Measurements from ENCODE around the gene OR1F1. TPM values are rescaled to one million over a fixed set of nuclear protein-coding genes. Genes with fewer than 3 reads are reported as not detected.
A peak's percentile ranks its signal among the peaks of the same experiment; 100 is the strongest.
"Not testable (repeated sequence)": the region's sequence is repeated elsewhere in the genome, so short reads cannot be mapped to it uniquely, and the experiment has no call there.

OR1F1 gene
- 0.47 TPM in 1 of 2 replicates, not detected in the other for total RNA-seq (2014; rRNA removed; shearing (Covaris generic))

DNA sequence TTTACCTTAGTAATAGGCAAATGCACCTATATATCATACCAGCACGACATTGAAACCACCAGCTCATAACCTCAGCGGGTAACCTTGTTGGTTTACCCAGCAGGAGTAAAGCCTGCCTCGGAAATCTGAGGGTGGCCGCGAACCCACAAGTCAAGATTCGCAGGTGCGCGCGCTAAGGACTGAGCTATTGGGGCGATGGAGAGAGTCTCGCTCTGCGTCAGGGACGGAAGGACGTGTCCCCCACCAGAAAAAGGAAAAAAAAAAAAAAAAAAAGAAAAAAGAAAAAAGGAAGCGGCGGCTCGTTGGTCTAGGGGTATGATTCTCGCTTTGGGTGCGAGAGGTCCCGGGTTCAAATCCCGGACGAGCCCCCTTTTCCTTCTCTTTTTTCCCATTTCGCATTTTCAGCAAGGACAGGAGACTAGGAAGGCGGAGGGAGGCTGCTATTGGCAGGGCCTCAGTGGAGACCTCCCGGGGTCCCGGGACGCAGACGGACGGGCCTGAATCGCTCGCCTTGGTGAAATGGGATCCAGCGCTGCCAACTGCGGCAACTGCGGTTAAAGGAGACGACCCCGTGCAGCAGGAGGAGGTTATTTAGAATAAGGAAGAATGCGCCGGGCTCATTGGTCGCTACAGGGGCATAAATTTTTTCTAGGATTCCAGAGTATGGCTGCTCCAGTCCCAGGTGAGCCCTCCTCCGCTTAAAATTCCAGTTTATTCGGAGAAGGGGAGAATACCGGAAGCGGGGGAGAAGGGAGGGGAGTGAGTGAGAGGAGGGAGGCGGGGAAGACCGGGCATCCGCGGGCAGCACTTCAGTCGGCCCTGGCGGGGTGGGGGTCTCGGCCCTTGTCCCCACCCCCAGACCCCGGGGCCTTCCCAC is at the start of gene OR1F1:
OR1F1 (plus strand) TSS at position 407 of the 877 bp plus-strand sequence.
- peak; percentile 74 to 79 for DNase-seq
- Histone ChIP-seq H3K27me3 (no peaks in the 10 kb centered on the region), H3K4me3 (peak within 1 kb of the TSS; percentile 77), H3K4me1 (no peaks in the 10 kb centered on the region), H3K27ac (peak within 1 kb of the TSS; percentile 2; the same call in 1 of the 2 replicates), H3K36me3 (no peaks in the 10 kb centered on the region), H3K9me3 (replicated peaks) (no peaks in the 10 kb centered on the region)

DNA sequence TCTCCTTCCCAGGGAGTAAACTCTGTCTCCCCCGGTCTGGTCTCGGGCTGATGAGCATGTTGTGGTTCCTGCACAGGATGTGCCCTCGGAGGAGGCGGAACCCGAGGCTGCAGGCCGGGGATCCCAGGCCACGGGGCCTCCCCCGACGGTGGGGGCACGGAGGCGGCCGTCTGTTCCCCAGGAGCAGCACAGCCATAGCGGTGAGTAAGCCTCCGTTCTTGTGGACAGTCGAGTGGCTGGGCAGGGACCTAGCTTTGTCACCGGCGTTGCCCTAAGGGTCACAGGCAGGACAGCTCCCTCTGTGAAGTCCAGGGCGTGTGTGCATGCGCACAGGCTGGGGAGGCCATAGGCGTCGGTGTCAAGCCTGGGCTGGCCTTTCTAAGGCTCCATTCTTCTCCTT is 49.7 kb upstream of the OR1F1 start:
- H3K4me3 ChIP-seq, result no peak overlapping the region
- no peaks in the 10 kb centered on the region for H3K27me3 ChIP-seq
- DNase-seq, result no peak
- H3K36me3 ChIP-seq, result no peaks in the 10 kb centered on the region; the same call in 1 of the 2 replicates
- H3K27ac ChIP-seq, result no peak overlapping the region
- no peaks in the 10 kb centered on the region for H3K9me3 ChIP-seq (replicated peaks)
- H3K4me1 ChIP-seq, result no peaks in the 10 kb centered on the region; the same call in 1 of the 2 replicates

DNA sequence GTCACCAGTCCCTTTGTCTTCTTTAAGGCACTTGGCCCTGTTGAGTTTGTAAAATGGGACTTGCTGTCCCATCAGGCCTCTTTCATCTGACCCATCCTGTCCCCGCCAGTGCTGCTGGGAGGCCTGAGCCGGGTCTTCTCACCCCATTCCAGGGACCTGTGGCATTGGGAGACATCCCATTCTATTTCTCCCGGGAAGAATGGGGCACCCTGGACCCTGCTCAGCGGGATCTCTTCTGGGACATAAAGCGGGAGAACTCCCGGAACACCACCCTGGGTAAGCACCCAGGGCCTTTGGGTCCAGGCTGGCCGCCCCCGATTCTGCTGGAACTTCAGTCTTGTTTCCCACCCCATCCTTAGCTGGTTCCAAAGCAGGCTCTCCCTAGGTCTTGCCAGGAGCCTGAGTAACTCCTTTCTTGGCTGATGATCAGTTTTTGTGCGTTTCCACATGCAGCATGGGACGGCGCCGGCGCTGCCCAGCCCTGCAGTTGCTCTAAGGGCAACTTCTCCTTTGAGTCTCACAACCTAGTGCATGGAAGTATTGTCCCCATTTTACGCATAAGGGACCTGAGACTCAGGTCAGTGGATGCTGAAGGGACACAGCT is 49.1 kb upstream of the OR1F1 start:
- H3K9me3 ChIP-seq (replicated peaks), result no peaks in the 10 kb centered on the region
- H3K4me3 ChIP-seq, result no peak overlapping the region
- DNase-seq, result no peak
- H3K4me1 ChIP-seq, result peaks cover 1% of the 10 kb centered on the region; the same call in 1 of the 2 replicates
- no peak overlapping the region for H3K27ac ChIP-seq
- no peaks in the 10 kb centered on the region; the same call in 1 of the 2 replicates for H3K36me3 ChIP-seq
- H3K27me3 ChIP-seq, result no peaks in the 10 kb centered on the region

DNA sequence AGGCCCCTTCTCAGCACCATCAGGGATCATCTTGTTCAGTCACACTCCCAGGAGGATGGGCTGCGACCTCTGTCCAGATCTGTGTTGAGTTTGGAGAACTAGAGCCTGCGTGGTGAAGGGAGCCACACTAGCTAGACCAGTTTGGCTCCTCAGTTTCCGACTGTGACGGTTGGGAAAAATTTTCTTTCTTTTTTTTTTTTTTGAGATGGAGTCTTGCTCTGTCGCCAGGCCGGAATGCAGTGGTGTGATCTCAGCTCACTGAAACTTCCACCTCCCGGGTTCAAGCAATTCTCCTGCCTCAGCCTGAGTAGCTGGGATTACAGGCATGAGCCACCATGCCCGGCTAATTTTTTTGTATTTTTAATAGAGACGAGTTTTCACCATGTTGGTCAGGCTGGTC is 48.4 kb upstream of the OR1F1 start:
- not testable (repeated sequence) for H3K27me3 ChIP-seq; H3K9me3 ChIP-seq (replicated peaks); H3K4me1 ChIP-seq; DNase-seq; H3K27ac ChIP-seq; H3K4me3 ChIP-seq; H3K36me3 ChIP-seq

DNA sequence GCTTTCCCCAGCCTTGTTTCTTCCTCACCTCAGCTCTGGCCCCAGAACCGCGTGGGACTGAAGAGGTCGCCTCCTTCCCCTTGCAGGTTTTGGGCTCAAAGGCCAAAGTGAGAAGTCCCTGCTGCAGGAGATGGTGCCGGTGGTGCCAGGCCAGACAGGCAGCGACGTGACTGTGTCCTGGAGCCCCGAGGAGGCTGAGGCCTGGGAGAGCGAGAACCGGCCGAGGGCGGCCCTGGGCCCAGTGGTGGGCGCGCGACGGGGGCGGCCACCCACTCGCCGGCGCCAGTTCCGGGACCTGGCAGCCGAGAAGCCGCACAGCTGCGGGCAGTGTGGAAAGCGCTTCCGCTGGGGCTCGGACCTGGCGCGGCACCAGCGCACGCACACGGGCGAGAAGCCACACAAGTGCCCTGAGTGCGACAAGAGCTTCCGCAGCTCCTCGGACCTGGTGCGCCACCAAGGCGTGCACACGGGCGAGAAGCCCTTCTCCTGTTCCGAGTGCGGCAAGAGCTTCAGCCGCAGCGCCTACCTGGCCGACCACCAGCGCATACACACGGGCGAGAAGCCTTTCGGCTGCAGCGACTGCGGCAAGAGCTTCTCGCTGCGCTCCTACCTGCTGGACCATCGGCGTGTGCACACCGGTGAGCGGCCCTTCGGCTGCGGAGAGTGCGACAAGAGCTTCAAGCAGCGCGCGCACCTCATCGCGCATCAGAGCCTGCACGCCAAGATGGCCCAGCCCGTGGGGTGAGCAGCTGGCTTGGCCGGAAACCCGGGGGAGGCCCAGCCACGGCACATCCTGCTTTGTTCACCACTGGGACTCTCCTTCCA is 47.2 kb upstream of the OR1F1 start:
- Histone ChIP-seq H3K4me1 (peaks cover 12% of the 10 kb centered on the region; the same call in 1 of the 2 replicates), H3K27me3 (peaks cover 3% of the 10 kb centered on the region; the same call in 1 of the 2 replicates), H3K36me3 (no peaks in the 10 kb centered on the region; the same call in 1 of the 2 replicates), H3K4me3 (no peak overlapping the region), H3K27ac (no peak overlapping the region), H3K9me3 (replicated peaks) (no peaks in the 10 kb centered on the region)
- no peak for DNase-seq

DNA sequence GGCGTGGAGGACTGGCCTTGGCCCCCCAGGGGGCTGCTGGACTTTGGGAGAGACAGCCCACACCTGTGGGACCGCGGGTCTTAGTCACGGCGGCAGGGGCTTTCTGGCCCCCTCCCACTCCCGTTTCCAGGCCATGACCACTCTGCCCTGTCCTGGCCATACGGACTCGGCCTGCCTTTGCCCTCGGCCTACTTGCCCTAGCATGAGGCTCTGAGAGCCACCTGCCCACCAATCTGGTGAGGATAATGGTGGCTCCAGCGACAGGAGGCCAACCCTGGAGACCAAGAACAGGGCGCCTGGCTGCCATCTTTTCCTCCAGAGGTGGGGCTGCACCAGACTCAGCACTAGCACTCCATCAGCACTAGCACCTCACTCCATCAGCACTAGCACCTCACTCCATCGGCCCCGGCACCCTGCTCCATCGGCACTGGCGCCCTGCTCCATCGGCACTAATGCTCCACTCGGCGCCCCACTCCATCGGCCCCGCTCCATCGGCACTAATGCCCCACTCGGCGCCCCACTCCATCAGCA is 46.2 kb upstream of the OR1F1 start:
- H3K4me3 ChIP-seq, result no peak overlapping the region
- no peak for DNase-seq
- H3K9me3 ChIP-seq (replicated peaks), result no peaks in the 10 kb centered on the region
- peaks cover 12% of the 10 kb centered on the region; the same call in 1 of the 2 replicates for H3K4me1 ChIP-seq
- no peaks in the 10 kb centered on the region; the same call in 1 of the 2 replicates for H3K36me3 ChIP-seq
- H3K27ac ChIP-seq, result no peak overlapping the region
- peaks cover 3% of the 10 kb centered on the region; the same call in 1 of the 2 replicates for H3K27me3 ChIP-seq

DNA sequence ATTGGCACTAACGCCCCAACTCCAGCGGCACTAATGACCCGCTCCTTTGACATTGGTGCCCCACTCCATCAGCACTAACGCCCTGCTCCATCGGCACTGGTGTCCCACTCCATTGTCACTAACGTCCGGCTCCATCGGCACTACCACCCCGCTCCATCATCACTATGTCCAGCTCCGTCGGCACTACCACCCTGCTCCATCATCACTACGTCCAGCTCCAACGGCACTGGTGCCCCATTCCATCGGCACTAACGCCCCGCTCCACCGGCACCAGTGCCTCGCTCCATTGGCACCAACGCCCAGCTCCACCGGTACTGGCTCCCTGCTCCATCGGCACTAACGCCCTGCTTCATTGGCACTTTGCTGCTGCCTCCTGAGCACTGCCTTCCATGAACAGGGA is 45.7 kb upstream of the OR1F1 start:
- DNase-seq, result no peak
- Histone ChIP-seq H3K9me3 (replicated peaks) (no peaks in the 10 kb centered on the region), H3K4me3 (no peak overlapping the region), H3K27ac (no peak overlapping the region), H3K27me3 (peaks cover 3% of the 10 kb centered on the region; the same call in 1 of the 2 replicates), H3K36me3 (no peaks in the 10 kb centered on the region; the same call in 1 of the 2 replicates), H3K4me1 (peaks cover 12% of the 10 kb centered on the region; the same call in 1 of the 2 replicates)

DNA sequence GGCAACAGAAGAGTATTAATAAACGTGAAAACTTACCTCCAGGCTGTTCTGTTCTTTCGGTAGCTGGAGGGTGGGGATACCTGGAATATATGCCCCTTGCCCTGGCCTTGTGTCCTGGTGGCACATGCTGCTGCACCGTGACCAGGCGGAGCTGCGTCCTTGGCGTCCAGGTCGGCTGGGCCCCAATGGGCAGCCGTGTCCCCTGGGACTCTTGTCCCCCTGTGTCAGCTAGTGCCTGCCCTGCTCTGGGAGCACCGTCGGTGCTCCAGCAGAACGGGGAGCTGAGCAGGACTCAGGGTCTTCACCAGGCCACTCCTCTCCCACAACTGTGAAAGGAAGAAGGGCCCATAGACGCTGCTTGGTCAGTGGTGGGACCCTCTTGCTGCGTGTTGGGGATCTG is 45.2 kb upstream of the OR1F1 start:
- Histone ChIP-seq H3K27me3 (peaks cover 3% of the 10 kb centered on the region; the same call in 1 of the 2 replicates), H3K36me3 (no peaks in the 10 kb centered on the region; the same call in 1 of the 2 replicates), H3K4me3 (no peak overlapping the region), H3K4me1 (peaks cover 12% of the 10 kb centered on the region; the same call in 1 of the 2 replicates), H3K9me3 (replicated peaks) (no peaks in the 10 kb centered on the region), H3K27ac (no peak overlapping the region)
- DNase-seq, result no peak

DNA sequence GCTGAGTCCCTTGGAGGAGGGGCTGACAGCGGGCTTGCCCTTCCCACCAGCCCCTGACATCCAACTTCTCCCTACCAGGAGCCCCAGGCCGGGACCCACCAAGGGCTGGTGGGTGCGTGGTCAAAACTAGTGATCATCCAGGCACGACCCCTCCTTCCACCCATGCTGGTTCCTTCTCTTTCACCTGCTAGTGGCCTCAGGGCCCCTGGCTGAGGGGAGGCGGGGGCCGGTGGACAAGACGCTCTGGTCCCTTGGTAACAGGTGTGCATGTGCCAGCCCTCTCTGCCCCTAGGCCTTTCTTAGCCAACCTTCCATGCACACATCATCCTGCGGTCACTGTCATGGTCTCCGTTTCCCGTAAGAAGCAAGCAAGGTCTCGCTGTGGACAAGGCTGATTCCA is 44.8 kb upstream of the OR1F1 start:
- H3K9me3 ChIP-seq (replicated peaks), result no peaks in the 10 kb centered on the region
- H3K27me3 ChIP-seq, result peaks cover 3% of the 10 kb centered on the region; the same call in 1 of the 2 replicates
- DNase-seq, result no peak
- no peak overlapping the region for H3K4me3 ChIP-seq
- no peak overlapping the region for H3K27ac ChIP-seq
- no peaks in the 10 kb centered on the region; the same call in 1 of the 2 replicates for H3K36me3 ChIP-seq
- peaks cover 12% of the 10 kb centered on the region; the same call in 1 of the 2 replicates for H3K4me1 ChIP-seq

DNA sequence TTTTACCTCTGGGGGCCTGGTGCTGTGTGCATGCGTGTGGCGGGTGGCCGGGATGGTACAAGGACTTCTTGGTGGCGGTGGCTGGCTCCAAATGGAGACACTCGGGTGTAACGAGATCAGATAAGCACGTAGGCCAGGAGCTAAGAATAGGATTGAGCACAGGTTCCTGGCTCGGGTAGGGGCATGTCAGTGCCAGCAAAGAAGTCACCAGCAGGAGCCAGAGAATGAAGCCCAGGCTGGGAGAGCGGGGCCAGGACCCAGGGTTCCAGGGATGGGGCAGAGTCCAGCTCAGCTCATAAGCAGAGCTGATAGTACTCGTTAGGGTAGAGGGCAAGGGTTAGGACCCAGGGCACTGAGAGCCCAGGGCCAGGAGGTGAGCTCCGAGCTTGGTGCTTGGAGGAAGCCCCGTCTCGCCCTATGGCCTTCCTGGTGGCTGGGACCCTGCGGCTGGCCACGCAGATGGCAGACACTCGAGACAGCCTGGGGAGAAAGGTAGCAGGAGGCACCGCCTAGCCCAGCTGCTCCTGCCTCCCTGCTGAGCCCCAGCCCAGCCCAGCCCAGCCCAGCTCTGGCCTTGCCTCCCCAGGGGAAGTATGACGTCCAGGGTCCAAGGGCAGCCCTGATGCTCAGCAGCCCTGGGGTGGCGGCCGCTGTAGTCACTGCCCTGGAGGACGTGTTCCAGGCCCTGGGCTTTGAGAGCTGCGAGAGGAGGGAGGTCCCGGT is 44.2 kb upstream of the OR1F1 start:
- Histone ChIP-seq H3K36me3 (no peaks in the 10 kb centered on the region; the same call in 1 of the 2 replicates), H3K4me3 (no peak overlapping the region), H3K4me1 (peaks cover 12% of the 10 kb centered on the region; the same call in 1 of the 2 replicates), H3K27me3 (peaks cover 3% of the 10 kb centered on the region; the same call in 1 of the 2 replicates), H3K9me3 (replicated peaks) (no peaks in the 10 kb centered on the region), H3K27ac (no peak overlapping the region)
- no peak for DNase-seq

DNA sequence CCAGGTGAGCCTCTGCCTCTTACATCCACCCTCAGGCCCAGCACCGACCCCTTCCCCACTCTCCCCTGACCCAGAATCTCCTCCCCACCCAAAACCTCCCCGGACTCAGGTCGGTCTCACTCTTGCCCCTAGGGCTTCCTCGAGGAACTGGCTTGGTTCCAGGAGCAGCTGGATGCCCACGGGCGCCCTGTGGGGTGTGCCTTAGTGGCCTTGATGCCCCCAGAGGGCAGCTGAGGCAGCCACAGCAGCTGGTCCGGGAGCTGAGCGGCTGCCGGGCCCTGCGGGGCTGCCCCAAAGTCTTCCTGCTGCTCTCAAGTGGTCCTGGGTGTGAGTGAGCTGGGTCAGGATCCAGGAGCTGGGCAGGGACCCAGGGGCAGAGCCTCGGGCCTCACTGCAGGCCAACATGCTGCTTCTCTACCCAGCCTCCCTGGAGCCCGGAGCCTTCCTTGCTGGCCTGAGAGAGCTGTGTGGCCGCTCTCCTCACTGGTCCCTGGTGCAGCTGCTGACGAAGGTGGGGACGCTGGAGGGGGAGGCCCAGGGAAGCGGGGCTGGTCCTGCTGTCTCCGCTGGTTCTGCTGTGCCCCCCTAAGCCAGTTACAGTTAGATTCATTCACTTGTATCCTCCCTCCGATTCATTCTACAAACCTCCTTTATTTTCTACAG is 43.6 kb upstream of the OR1F1 start:
- Histone ChIP-seq H3K36me3 (no peaks in the 10 kb centered on the region; the same call in 1 of the 2 replicates), H3K9me3 (replicated peaks) (no peaks in the 10 kb centered on the region), H3K27me3 (peaks cover 3% of the 10 kb centered on the region; the same call in 1 of the 2 replicates), H3K27ac (no peak overlapping the region), H3K4me1 (peaks cover 12% of the 10 kb centered on the region; the same call in 1 of the 2 replicates), H3K4me3 (no peak overlapping the region)
- DNase-seq, result peak in 1 of 2 experiments; percentile 40

DNA sequence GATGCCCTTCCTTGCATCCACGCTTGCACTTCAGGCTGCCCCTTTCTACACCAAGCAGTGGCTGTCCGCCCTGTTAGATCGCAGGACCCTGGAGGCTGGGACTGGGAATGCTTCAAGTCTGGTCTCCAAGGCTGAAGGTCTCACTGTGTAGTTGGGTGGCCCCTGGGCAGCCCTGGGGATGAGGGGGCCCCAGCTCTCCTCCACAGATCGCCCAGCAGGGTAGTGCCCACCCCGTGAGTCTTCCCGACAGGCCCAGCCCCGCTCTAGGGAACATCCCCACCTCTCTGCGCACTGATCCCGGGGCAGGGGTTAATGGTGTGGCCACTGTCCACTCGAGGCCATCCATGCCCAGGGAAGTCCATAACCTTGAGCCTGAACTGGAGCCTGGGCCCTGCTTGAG is 42.9 kb upstream of the OR1F1 start:
- no peaks in the 10 kb centered on the region for H3K9me3 ChIP-seq (replicated peaks)
- no peak overlapping the region for H3K27ac ChIP-seq
- peaks cover 12% of the 10 kb centered on the region; the same call in 1 of the 2 replicates for H3K4me1 ChIP-seq
- no peaks in the 10 kb centered on the region; the same call in 1 of the 2 replicates for H3K36me3 ChIP-seq
- DNase-seq, result no peak
- peaks cover 3% of the 10 kb centered on the region; the same call in 1 of the 2 replicates for H3K27me3 ChIP-seq
- no peak overlapping the region for H3K4me3 ChIP-seq

DNA sequence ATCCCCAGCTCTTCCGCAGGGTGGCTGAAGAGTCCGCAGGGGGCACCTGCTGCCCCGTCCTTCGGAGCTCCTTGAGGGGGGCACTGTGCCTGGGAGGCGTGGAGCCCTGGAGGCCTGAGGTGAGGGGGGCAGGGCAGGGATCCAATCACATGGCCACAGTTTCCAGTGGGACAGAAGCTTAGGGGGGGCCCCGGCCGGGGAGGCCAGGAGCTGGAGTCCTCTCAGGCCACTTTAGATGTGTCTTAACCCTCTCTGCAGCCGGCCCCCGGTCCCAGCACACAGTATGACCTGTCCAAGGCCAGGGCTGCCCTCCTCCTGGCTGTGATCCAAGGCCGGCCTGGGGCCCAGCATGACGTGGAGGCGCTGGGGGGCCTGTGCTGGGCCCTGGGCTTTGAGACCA is 42.3 kb upstream of the OR1F1 start:
- Histone ChIP-seq H3K27me3 (peaks cover 3% of the 10 kb centered on the region; the same call in 1 of the 2 replicates), H3K36me3 (no peaks in the 10 kb centered on the region; the same call in 1 of the 2 replicates), H3K9me3 (replicated peaks) (no peaks in the 10 kb centered on the region), H3K4me3 (no peak overlapping the region), H3K27ac (no peak overlapping the region), H3K4me1 (peaks cover 12% of the 10 kb centered on the region; the same call in 1 of the 2 replicates)
- DNase-seq, result no peak
